H1 (cell line): ENCODE results near the gene RNF208. TPM values are rescaled to one million over a fixed set of nuclear protein-coding genes. Genes with fewer than 3 reads are reported as not detected.

Experiments
- ASH2L ChIP-seq: fragments of 200-600, 300-600 bp; sonication (generic); IDR thresholded peaks from one replicate; pipeline ENCODE4 v1.7.1; 2017; ENCODE audit warnings: low read length
- CHD2 ChIP-seq: IDR thresholded peaks from 2 replicates; pipeline ENCODE4 v1.6.1; 2012; ENCODE audit warnings: low read length, improper control_type of control experiment
- PHF8 ChIP-seq: fragments of 200-600 bp; sonication (generic); conservative IDR thresholded peaks from 2 replicates; pipeline ENCODE4 v1.7.1; 2012; ENCODE audit warnings: low read depth, mild to moderate bottlenecking, inconsistent platforms, low read length, moderate library complexity
- SIRT6 ChIP-seq: IDR thresholded peaks from one replicate; pipeline ENCODE4 v1.7.1; 2012; ENCODE audit warnings: low read length, inconsistent platforms
- SP4 ChIP-seq: IDR thresholded peaks from 2 replicates; pipeline ENCODE4 v1.6.1; 2012; ENCODE audit warnings: low read length, inconsistent platforms
- polyA plus RNA-seq, 7 experiments: library from polyadenylated mRNA; depleted of rRNA in 3 of 7; stranded (reverse) in 5 of 7; unstranded in 2 of 7; fragments of >200 nt in 5 of 7; fragments of 200-250 nt in 2 of 7; gene quantifications; 1 replicate in 5 of 7; 2 replicates in 1 of 7; 4 replicates in 1 of 7; pipeline versions ENCODE4 v1.2.1 to v1.2.3, GENCODE V29; 2011 to 2013; ENCODE audit warnings: missing spikeins in 2 of 7, mixed read lengths in 2 of 7
- total RNA-seq: library from RNA; stranded (reverse); fragmentation: NEBNext Ultra II Directional; extraction: Animal tissue kit (Norgen Biotek cat#: 25700); gene quantifications from 2 replicates; pipeline ENCODE4 v1.2.1, GENCODE V29; 2021

Gene RNF208
- total and polyA plus RNA-seq, 2 of the 8 experiments (the other 6 are each of a cell fraction or from before 2014, with no cell fraction given), result 2.7 to 7.7 TPM

- no peak for TF ChIP-seq PHF8
- no peak for TF ChIP-seq SP4
- TF ChIP-seq SIRT6, result no peak
- no peak for TF ChIP-seq ASH2L
- TF ChIP-seq CHD2, result no peak
- TF ChIP-seq, all 59 proteins: peak for 0
Measured at GRCh38 chr9:137193771-137194170, 28.3 kb downstream of the RNF208 start (continued).
